ENCODE data around the gene PSME3IP1. TPM values are rescaled to one million over a fixed set of nuclear protein-coding genes. Genes with fewer than 3 reads are reported as not detected.
A peak's percentile ranks its signal among the peaks of the same experiment; 100 is the strongest.

PSME3IP1 gene
- total RNA-seq, 1 donor from 2014 or later = 54.2 TPM

DNA sequence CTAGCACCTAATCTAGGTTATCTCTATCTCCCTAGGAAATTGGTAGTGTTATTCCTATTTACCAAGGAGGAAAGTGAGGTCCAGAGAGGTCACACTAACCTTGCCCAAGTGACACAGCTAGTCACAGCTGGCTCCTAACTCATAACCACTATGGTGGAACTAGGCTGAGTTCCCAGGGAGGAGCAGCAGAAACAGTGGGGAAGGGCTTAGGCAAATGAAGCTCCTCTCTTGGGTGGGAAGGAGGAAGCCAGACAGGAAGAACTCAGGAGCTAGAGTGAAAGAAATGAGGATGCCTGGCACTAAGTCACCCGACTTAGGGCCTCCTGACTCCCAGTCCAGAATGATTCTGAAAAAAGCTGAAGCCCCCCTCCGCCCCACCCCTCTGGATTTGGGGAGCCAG, 34.5 kb downstream of the PSME3IP1 start:
- intact Hi-C loops (cut with DNase I) = no loop called here
- DNase-seq (ENCODE audit: missing footprints) (no peak), ATAC-seq (no peak)

- intact Hi-C loops (cut with DNase I) = no loop called here
- ATAC-seq (no peak), DNase-seq (ENCODE audit: missing footprints) (no peak)
Observed at GRCh38 chr16:57150682-57151330, 35.0 kb downstream of the PSME3IP1 start.

DNA sequence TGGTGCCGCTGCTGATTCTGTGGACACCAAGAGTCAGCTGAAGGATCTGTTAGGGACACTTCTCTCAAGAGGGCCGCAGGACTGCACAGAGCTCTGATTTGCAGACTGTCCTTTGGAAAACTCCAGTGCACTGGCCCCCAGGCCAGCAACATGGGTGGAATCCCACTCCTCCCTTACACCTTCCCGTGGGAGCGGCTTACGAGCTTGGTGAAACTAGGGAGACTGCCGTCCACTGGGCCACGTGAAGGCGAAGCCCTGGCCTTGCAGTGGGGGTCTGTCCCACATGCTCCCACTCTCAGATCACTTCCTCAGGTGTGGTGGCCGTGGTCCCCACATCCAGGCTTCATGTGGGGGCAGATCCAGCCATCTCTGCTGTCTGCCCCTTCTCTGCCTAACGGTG, 36.4 kb downstream of the PSME3IP1 start:
- DNase-seq (ENCODE audit: missing footprints) (no peak), ATAC-seq (no peak)
- intact Hi-C loops (cut with DNase I) = loop anchor here (5.0 kb wide), 1 partner anchor 57 kb away; the partner anchor contains the start of gene CPNE2

- no peak for ATAC-seq
- intact Hi-C loops (cut with DNase I) = loop anchor here (5.0 kb wide), 1 partner anchor 56 kb away; the partner anchor contains the start of gene CPNE2
- no peak for DNase-seq (ENCODE audit: missing footprints)
Observed at GRCh38 chr16:57148481-57148880, 37.4 kb downstream of the PSME3IP1 start.

- ATAC-seq = no peak
- no peak for DNase-seq (ENCODE audit: missing footprints)
- intact Hi-C loops (cut with DNase I) = loop anchor here (5.0 kb wide), 1 partner anchor 55 kb away; the partner anchor contains the start of gene CPNE2
Observed at GRCh38 chr16:57147381-57148221, 38.2 kb downstream of the PSME3IP1 start.

DNA sequence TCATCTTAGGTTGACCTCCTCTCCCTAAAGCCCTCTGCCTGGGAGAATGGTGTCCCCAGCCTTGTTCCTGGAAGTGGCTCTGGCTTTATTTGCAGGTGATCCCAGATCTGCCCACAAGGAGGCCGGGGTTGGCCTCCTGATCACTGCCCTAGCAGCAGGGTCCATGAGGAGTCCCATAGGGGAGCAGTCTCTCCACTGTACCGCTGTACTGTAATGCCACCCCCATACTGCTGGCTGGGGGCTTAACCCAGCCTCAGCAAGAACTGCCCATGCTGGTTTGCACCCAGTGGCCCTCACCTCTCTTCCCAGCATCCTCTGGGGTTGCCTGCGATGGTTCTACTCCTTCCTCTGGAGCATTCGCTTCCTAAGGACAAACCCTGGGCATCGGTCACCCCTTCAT, 39.1 kb downstream of the PSME3IP1 start:
- DNase-seq (ENCODE audit: missing footprints) (no peak), ATAC-seq (no peak)
- intact Hi-C loops (cut with DNase I) = loop anchor here (5.0 kb wide), 1 partner anchor 54 kb away; the partner anchor contains the start of gene CPNE2

DNA sequence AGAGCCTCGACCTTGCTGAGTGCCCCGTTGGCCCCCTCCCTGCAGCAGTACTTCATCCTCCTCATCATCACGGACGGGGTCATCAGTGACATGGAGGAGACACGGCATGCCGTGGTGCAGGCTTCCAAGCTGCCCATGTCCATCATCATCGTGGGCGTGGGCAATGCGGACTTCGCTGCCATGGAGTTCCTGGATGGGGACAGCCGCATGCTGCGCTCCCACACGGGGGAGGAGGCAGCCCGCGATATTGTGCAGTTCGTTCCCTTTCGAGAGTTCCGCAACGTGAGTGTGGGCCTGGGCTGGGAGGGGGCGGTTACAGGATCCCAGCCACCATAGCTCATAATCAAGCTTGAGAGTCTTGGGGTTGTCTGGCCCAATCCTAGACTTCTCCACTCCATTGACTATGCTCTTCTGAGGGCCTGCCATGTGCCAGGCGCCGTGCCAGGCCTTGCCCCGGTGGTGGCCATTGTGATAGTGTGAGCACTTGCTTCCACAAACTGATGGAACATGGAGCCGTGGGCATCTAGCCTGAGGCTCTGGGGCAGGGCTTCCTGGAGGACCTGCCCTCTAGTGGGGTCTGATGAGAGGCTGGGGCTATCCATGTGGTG, 39.7 kb downstream of the PSME3IP1 start:
- peak; percentile 7 for ATAC-seq
- DNase-seq (ENCODE audit: missing footprints) = no peak
- intact Hi-C loops (cut with DNase I) = loop anchor here (5.0 kb wide), 1 partner anchor 54 kb away; the partner anchor contains the start of gene CPNE2

DNA sequence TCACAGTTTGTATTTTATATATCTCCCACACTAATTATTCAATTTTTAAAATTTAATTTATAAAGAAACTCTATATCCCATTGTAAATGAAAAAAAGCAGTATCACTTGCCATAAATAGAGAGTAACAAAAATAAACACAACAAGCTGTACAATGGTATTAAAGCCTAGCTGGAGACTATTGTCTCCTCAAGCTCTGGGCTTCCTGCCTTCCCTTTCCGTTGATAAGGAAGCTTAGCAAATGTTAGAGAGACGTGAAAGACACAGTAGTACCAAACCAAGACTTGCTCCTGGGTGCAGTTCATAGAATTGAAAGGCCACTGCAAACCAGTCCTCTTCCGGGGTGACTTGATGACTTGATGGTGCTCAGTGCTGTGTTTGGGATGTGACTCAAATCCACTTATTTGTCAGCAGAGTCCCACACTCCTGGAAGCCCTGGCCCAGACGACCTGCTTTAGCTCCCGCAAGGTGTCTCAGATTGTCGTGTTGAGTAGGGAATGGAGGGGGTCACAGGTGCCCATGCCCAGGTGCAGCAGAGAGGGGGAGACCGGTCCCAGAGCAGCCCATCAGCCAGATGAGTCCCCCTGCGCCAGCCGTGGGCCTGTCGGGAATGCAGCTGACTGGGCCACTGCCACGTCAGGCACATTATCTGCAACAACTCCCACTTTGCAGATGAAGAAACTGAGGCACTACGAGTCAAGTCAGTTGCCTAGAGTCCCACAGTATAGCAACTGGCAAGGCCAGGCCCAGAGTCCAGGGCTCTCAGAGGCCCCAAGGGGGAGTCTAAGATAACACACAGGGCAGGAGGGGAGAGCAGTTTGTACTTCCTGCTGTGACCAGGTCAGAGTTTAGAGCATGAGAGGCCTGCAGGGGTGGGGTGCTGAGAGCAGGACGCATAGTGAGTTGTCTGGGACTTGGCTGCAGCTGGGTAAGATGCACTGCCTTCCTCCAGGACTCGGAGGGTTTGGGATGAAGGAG, 40.5 kb downstream of the PSME3IP1 start:
- ATAC-seq (no peak), DNase-seq (ENCODE audit: missing footprints) (no peak)
- intact Hi-C loops (cut with DNase I) = loop anchor here (5.0 kb wide), 1 partner anchor 53 kb away; the partner anchor contains the start of gene CPNE2

DNA sequence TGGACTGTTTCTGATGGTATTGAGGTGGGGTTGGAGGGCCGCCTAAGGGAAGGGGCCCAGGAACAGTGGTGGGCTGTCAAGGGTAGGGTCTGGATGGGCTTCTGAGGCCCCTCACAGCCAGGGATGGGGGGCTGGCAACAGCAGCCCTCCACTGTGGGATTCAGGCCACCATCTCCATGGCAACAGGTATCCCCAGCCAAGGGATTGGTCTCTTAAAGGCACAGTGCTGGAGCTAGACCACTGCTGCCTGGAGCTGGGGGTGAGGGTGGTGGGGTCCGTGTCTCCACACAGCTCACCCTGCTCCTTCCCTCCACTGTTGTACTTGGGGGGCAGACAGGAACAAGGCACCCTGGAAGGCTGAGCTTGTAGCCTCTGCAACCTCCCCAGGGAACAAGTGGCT, 41.8 kb downstream of the PSME3IP1 start:
- ATAC-seq (no peak), DNase-seq (ENCODE audit: missing footprints) (no peak)
- intact Hi-C loops (cut with DNase I) = no loop called here

DNA sequence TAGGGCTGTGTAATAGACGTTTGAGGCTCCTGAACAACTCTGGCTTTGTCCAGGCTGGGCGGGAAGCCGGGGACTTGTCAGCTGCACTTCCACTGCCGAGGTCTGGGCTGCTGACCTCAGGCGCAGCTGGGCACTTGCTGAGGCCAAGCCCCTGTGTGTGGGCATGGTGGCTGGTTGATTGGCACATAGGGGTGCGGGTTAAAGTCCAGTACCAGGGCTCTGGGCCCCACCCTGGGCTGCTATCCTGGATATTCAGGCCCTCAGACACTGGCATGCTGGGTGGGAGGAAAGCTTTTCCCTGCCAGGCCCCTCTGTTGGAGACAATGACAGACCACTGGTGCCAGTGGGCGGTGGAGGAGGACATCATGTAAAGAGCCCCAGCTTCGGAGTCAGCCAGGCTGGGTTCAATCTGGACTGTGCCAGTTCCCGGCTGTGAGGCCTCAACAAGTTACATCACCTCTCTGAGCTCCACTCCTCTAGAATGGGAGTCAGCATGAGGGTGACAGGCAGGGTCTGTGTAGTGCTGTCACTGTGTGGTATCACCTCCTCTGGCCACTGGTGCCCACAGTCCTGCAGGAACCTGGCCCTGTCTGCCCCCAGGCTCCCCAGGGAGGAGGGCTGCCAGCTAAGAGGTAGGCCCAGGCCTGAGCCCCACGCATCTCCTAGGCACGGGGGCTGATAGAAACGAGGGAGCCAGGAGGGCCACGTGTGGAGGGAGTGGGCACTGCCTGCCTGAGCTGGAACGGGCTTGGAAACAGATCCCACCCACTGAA, 42.5 kb downstream of the PSME3IP1 start:
- intact Hi-C loops (cut with DNase I) = no loop called here
- DNase-seq (ENCODE audit: missing footprints) = no peak
- ATAC-seq = no peak

- intact Hi-C loops (cut with DNase I) = no loop called here
- ATAC-seq (no peak), DNase-seq (ENCODE audit: missing footprints) (no peak)
Observed at GRCh38 chr16:57141822-57142631, 43.8 kb downstream of the PSME3IP1 start.

DNA sequence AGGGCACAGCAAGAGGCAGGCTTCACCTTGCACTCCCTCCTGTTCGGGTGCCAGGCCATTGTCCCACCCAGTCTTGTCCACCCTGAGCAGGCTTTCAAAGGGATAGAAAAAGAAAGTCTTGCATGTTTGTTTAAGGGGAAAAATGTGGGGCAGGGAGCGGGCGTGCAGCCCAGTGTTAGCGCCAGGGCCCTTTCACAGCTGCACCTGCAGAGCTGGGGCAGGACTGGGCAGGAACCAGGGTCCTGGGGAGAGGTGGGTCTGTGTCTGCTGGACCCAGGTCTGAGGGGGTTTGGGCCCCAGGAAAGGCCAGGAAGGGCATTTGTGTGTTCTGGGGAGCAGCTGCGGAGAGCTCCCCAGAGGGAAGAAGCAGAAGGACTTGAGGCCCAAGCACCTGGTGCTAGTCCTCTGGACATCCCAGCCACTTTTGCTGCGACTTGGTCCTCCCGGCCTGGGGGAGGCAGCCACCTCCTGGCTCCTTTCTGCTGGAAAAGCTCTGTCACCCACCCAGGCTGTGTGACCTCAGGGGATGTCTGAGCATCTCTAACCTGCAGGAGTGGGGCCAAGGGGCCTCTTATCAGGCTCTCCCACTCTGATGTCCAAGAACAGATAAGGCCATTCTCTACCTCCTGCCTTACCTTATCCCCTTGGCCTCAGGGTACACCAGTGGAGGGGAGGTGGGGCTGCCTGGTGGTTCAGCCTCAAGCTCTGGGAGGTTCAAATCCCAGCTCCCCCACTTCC, 44.7 kb downstream of the PSME3IP1 start:
- DNase-seq (ENCODE audit: missing footprints) (no peak), ATAC-seq (no peak)
- intact Hi-C loops (cut with DNase I) = no loop called here

- no peak for DNase-seq (ENCODE audit: missing footprints)
- ATAC-seq = no peak
- intact Hi-C loops (cut with DNase I) = no loop called here
Observed at GRCh38 chr16:57138281-57138935, 47.4 kb downstream of the PSME3IP1 start.

- ATAC-seq (no peak), DNase-seq (ENCODE audit: missing footprints) (no peak)
- intact Hi-C loops (cut with DNase I) = no loop called here
Observed at GRCh38 chr16:57137566-57138273, 48.1 kb downstream of the PSME3IP1 start.

DNA sequence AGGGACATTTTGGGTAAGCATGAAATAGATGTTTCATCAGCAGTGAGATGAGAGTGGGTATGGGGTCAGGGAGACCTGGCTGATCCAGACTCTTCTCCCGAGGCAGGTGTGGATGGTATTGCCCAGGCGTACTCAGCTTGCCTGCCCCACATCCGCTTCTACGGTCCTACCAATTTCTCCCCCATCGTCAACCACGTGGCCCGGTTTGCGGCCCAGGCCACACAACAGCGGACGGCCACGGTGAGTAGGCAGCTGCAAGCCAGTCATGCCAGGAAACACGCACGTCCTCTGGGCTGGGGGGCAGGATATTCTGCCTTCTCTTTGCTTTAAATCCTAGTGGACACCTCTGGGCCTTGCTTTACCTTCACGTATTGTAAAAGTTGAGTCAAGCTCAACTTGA, 48.8 kb downstream of the PSME3IP1 start:
- intact Hi-C loops (cut with DNase I) = no loop called here
- no peak for ATAC-seq
- DNase-seq (ENCODE audit: missing footprints) = no peak

Measured in Right ventricle myocardium inferior (tissue), 1 donor.